SK-N-SH (cell line): ENCODE measurements around the gene OCEL1. TPM values are rescaled to one million over a fixed set of nuclear protein-coding genes. Genes with fewer than 3 reads are reported as not detected.

Source experiments
- CTCF ChIA-PET: fragments of 300-600, 350-600 bp; formaldehyde crosslinking; extraction: SDS; loops from one replicate; lab custom pipeline; 2021; lab: Yijun Ruan, JAX
- POLR2A ChIA-PET: fragments of 350-600 bp; sonication (Branson Sonifier 250); formaldehyde crosslinking; extraction: SDS; loops from one replicate; lab custom pipeline; 2020; ENCODE audit warnings: antibody characterized with exemption, inconsistent platforms; lab: Yijun Ruan, JAX
- DNase-seq: peaks from one replicate; pipeline ENCODE4 v3.0.0; 2012
- H2AFZ ChIP-seq: fragments of 200-600 bp; sonication (generic); 2 replicates; pipeline ENCODE4 v1.8.1; 2016; ENCODE audit warnings: antibody characterized with exemption, mild to moderate bottlenecking, low read depth
- H3F3A ChIP-seq: fragments of 200-600 bp; sonication (generic); replicated peaks from 2 replicates; pipeline ENCODE3; 2016; ENCODE audit warnings: antibody characterized with exemption, mild to moderate bottlenecking; ENCODE audit not compliant: insufficient read depth
- H3K27ac ChIP-seq, 2 experiments: fragments of 200-500 bp in 1 of 2; fragments of 200-600 bp in 1 of 2; sonication (Bioruptor generic) in 1 of 2; sonication (generic), shearing (Covaris generic) in 1 of 2; 2 replicates each; pipeline versions ENCODE4 v1.5.1 to v1.6.1; 2014 to 2016; ENCODE audit warnings: low read depth in 2 of 2, inconsistent platforms in 1 of 2, low read length in 1 of 2, mild to moderate bottlenecking in 1 of 2, mixed read lengths in 1 of 2
- H3K27me3 ChIP-seq: fragments of 200-600 bp; sonication (generic), shearing (Covaris generic); 2 replicates; pipeline ENCODE4 v1.6.1; 2016; ENCODE audit warnings: mixed run types; ENCODE audit not compliant: insufficient read depth
- H3K36me3 ChIP-seq, 2 experiments: fragments of 200-500 bp in 1 of 2; fragments of 200-600 bp in 1 of 2; sonication (Bioruptor generic) in 1 of 2; sonication (generic) in 1 of 2; replicated peaks in 1 of 2; 2 replicates each; pipeline versions ENCODE3 to v1.5.1; 2014 to 2016; ENCODE audit warnings: low read length in 1 of 2, mild to moderate bottlenecking in 1 of 2; ENCODE audit not compliant: insufficient read depth in 2 of 2, control insufficient read depth in 1 of 2
- H3K4me1 ChIP-seq, 2 experiments: fragments of 200-500 bp in 1 of 2; fragments of 200-600 bp in 1 of 2; sonication (Bioruptor generic) in 1 of 2; sonication (generic), shearing (Covaris generic) in 1 of 2; 2 replicates each; pipeline versions ENCODE4 v1.5.1 to v1.6.1; 2014 to 2016; ENCODE audit warnings: low read depth in 1 of 2, low read length in 1 of 2, mixed run types in 1 of 2; ENCODE audit not compliant: insufficient read depth in 2 of 2, control insufficient read depth in 1 of 2
- H3K4me2 ChIP-seq: fragments of 200-600 bp; sonication (generic), shearing (Covaris generic); 2 replicates; pipeline ENCODE4 v1.6.1; 2017; ENCODE audit warnings: mixed run types
- H3K4me3 ChIP-seq, 2 experiments: fragments of 200-500 bp in 1 of 2; fragments of 200-600 bp in 1 of 2; sonication (Bioruptor generic) in 1 of 2; sonication (generic), shearing (Covaris generic) in 1 of 2; 2 replicates each; pipeline versions ENCODE4 v1.5.1 to v1.8.1; 2014 to 2016; ENCODE audit warnings: low read depth in 2 of 2, inconsistent platforms in 1 of 2, low read length in 1 of 2, mild to moderate bottlenecking in 1 of 2, mixed read lengths in 1 of 2, moderate library complexity in 1 of 2
- H3K79me2 ChIP-seq: fragments of 200-600 bp; sonication (generic); 2 replicates; pipeline ENCODE4 v1.8.1; 2017; ENCODE audit warnings: mild to moderate bottlenecking; ENCODE audit not compliant: insufficient read depth
- H3K9ac ChIP-seq: fragments of 200-600 bp; sonication (generic); 2 replicates; pipeline ENCODE4 v1.6.1; 2017; ENCODE audit warnings: mixed run types
- H3K9me2 ChIP-seq: fragments of 200-600 bp; sonication (generic); 2 replicates; pipeline ENCODE4 v1.6.1; 2017; ENCODE audit warnings: mixed run types
- H3K9me3 ChIP-seq: fragments of 200-600 bp; sonication (generic); 2 replicates; pipeline ENCODE4 v1.6.1; 2017; ENCODE audit warnings: mixed run types, mild to moderate bottlenecking, moderate library complexity
- H4K20me1 ChIP-seq: fragments of 200-600 bp; sonication (generic); 2 replicates; pipeline ENCODE4 v1.6.1; 2017; ENCODE audit warnings: mild to moderate bottlenecking, mixed run types; ENCODE audit not compliant: insufficient read depth
- CHD2 ChIP-seq: fragments of 150-350 bp; IDR thresholded peaks from 2 replicates; pipeline ENCODE4 v1.6.1; 2018; ENCODE audit warnings: low read length; ENCODE audit not compliant: partially characterized antibody
- ELF1 ChIP-seq: IDR thresholded peaks from 2 replicates; pipeline ENCODE4 v1.4.0; 2012
- EP300 ChIP-seq, 2 experiments: IDR thresholded peaks; 2 replicates each; pipeline versions ENCODE4 v1.4.0 to v1.6.1; 2012; ENCODE audit warnings: borderline replicate concordance in 1 of 2, low read depth in 1 of 2, low read length in 1 of 2
- EZH2phosphoT487 ChIP-seq: fragments of 200-600 bp; sonication (generic); IDR thresholded peaks from 2 replicates; pipeline ENCODE4 v1.6.1; 2017; ENCODE audit warnings: low read depth, mixed run types, mild to moderate bottlenecking, antibody characterized with exemption, moderate library complexity, borderline replicate concordance
- GATA2 ChIP-seq: sonication (generic); formaldehyde crosslinking; IDR thresholded peaks from 2 replicates; pipeline ENCODE4 v1.5.0; 2020; ENCODE audit warnings: mild to moderate bottlenecking, missing genetic modification reagents
- IRF3 ChIP-seq: fragments of 150-350 bp; IDR thresholded peaks from 2 replicates; pipeline ENCODE4 v1.6.1; 2016; ENCODE audit warnings: mild to moderate bottlenecking, low read depth, low read length
- JUND ChIP-seq: IDR thresholded peaks from 2 replicates; pipeline ENCODE4 v1.4.0; 2012
- MEF2A ChIP-seq: IDR thresholded peaks from 2 replicates; pipeline ENCODE4 v1.4.0; 2012; ENCODE audit warnings: low read depth, borderline replicate concordance
- MXI1 ChIP-seq: IDR thresholded peaks from 2 replicates; pipeline ENCODE4 v1.6.1; 2012; ENCODE audit warnings: mild to moderate bottlenecking, low read depth, low read length, improper control_type of control experiment
- NRF1 ChIP-seq: IDR thresholded peaks from 2 replicates; pipeline ENCODE4 v1.6.1; 2012; ENCODE audit warnings: low read depth, mild to moderate bottlenecking, low read length
- RCOR1 ChIP-seq: fragments of 150-350 bp; IDR thresholded peaks from 2 replicates; pipeline ENCODE4 v1.6.1; 2017; ENCODE audit warnings: antibody characterized with exemption, low read length
- RXRA ChIP-seq: IDR thresholded peaks from 2 replicates; pipeline ENCODE4 v1.4.0; 2012; ENCODE audit warnings: low read depth, mild to moderate bottlenecking, borderline replicate concordance
- SIN3A ChIP-seq: IDR thresholded peaks from 2 replicates; pipeline ENCODE4 v1.6.1; 2012; ENCODE audit warnings: low read depth, mild to moderate bottlenecking, low read length, moderate library complexity, borderline replicate concordance
- TAF1 ChIP-seq: IDR thresholded peaks from 2 replicates; pipeline ENCODE4 v1.6.1; 2012; ENCODE audit warnings: low read depth, mild to moderate bottlenecking, low read length, moderate library complexity, borderline replicate concordance
- TCF12 ChIP-seq: IDR thresholded peaks from 2 replicates; pipeline ENCODE4 v1.4.0; 2012
- USF2 ChIP-seq: fragments of 150-350 bp; IDR thresholded peaks from 2 replicates; pipeline ENCODE4 v1.6.1; 2017; ENCODE audit warnings: antibody characterized with exemption, low read length, low read depth, borderline replicate concordance
- YY1 ChIP-seq: IDR thresholded peaks from 2 replicates; pipeline ENCODE4 v1.4.0; 2012; ENCODE audit warnings: low read depth, mild to moderate bottlenecking
- WGBS: methylation state at CpG from one replicate; pipeline ENCODE4 v1.1.6; 2017; ENCODE audit warnings: low lambda C conversion rate; 5-methylcytosine and 5-hydroxymethylcytosine counted together
- polyA plus RNA-seq, 3 experiments: library from polyadenylated mRNA; depleted of rRNA; stranded (reverse); fragments of >200 nt; gene quantifications; 2 replicates each; pipeline ENCODE4 v1.2.3, GENCODE V29; 2012
- TF ChIP-seq, protein P1 (sequence below): IDR thresholded peaks from 2 replicates; pipeline ENCODE4 v1.6.1; 2012; ENCODE audit warnings: mild to moderate bottlenecking, low read depth, low read length, moderate library complexity

Gene OCEL1
- polyA plus RNA-seq, 1 of the 3 experiments (the other 2 are of a cell fraction): 9.8 TPM

- Histone ChIP-seq H3K9ac (no peak overlapping the region), H3K9me3 (no peaks in the 10 kb centered on the region), H3K4me2 (no peak overlapping the region), H3K4me3 (no peak overlapping the region), H3K27ac (no peak overlapping the region), H3F3A (no peaks in the 10 kb centered on the region), H2AFZ (no peak overlapping the region), H3K27me3 (no peaks in the 10 kb centered on the region), H3K79me2 (no peaks in the 10 kb centered on the region), H3K36me3 (peaks cover 18 to 45% of the 10 kb centered on the region in 2 experiments), H3K4me1 (no peaks in the 10 kb centered on the region), H3K9me2 (no peaks in the 10 kb centered on the region), H4K20me1 (no peaks in the 10 kb centered on the region)
- TF ChIP-seq CHD2 (no peak), EZH2phosphoT487 (no peak), MXI1 (no peak), YY1 (no peak), SIN3A (no peak), JUND (no peak), IRF3 (no peak), ELF1 (no peak)
- TF ChIP-seq, protein P1, sequence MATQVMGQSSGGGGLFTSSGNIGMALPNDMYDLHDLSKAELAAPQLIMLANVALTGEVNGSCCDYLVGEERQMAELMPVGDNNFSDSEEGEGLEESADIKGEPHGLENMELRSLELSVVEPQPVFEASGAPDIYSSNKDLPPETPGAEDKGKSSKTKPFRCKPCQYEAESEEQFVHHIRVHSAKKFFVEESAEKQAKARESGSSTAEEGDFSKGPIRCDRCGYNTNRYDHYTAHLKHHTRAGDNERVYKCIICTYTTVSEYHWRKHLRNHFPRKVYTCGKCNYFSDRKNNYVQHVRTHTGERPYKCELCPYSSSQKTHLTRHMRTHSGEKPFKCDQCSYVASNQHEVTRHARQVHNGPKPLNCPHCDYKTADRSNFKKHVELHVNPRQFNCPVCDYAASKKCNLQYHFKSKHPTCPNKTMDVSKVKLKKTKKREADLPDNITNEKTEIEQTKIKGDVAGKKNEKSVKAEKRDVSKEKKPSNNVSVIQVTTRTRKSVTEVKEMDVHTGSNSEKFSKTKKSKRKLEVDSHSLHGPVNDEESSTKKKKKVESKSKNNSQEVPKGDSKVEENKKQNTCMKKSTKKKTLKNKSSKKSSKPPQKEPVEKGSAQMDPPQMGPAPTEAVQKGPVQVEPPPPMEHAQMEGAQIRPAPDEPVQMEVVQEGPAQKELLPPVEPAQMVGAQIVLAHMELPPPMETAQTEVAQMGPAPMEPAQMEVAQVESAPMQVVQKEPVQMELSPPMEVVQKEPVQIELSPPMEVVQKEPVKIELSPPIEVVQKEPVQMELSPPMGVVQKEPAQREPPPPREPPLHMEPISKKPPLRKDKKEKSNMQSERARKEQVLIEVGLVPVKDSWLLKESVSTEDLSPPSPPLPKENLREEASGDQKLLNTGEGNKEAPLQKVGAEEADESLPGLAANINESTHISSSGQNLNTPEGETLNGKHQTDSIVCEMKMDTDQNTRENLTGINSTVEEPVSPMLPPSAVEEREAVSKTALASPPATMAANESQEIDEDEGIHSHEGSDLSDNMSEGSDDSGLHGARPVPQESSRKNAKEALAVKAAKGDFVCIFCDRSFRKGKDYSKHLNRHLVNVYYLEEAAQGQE: no peak
- POLR2A ChIA-PET: no interaction called here
- DNase-seq: no peak
- WGBS: 99% methylated on average over 7 of the region's 7 CpGs
- CTCF ChIA-PET: no interaction called here
Measured at GRCh38 chr19:17196610-17197009, 29.4 kb upstream of the OCEL1 start.

DNA sequence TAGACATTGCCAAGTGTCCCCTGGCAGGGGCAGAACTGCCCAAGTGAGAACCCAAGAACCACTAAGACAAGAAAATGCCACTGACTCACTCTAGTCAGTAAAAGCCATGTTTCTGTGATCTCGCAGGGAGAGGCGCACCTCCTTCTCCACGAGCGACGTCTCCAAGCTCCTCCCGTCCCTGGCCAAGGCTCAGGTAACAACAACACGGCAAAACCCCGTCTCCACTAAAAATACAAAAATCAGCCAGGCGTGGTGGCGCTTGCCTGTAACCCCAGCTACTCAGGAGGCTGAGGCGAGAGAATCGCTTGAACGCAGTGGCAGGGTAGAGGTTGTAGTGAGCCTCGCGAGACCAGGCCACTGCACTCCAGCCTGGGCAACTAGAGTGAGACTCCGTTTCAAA, 28.4 kb upstream of the OCEL1 start:
- no peaks in the 10 kb centered on the region for H3K9me3 ChIP-seq
- DNase-seq: no peak
- H3K36me3 ChIP-seq: peaks cover 18 to 49% of the 10 kb centered on the region in 2 experiments
- no peak overlapping the region for H3K4me2 ChIP-seq
- POLR2A ChIA-PET: no interaction called here
- TF ChIP-seq USF2 (no peak), TAF1 (no peak), GATA2 (CRISPR knock-in tag) (no peak), MEF2A (no peak), EP300 (IDR thresholded peaks at IDR 0.05; ENCODE audit: borderline replicate concordance in 1 of 2, low read depth in 1 of 2, low read length in 1 of 2) (no peak), RCOR1 (no peak), RXRA (no peak), JUND (no peak), TCF12 (no peak), NRF1 (no peak)
- TF ChIP-seq, all 33 proteins: peak for 0
- H3K79me2 ChIP-seq: no peaks in the 10 kb centered on the region
- CTCF ChIA-PET: no interaction called here
- H3K27ac ChIP-seq: no peak overlapping the region
- H4K20me1 ChIP-seq: no peaks in the 10 kb centered on the region
- H3F3A ChIP-seq: no peaks in the 10 kb centered on the region
- H3K4me3 ChIP-seq: no peak overlapping the region
- H3K4me1 ChIP-seq: no peaks in the 10 kb centered on the region
- no peaks in the 10 kb centered on the region for H3K27me3 ChIP-seq
- H2AFZ ChIP-seq: no peak overlapping the region
- no peak overlapping the region for H3K9ac ChIP-seq
- 95% methylated on average over 16 of the region's 16 CpGs for WGBS
- H3K9me2 ChIP-seq: no peaks in the 10 kb centered on the region
